Measurements from ENCODE around the gene KRTAP10-3. TPM values are rescaled to one million over a fixed set of nuclear protein-coding genes. Genes with fewer than 3 reads are reported as not detected.

The KRTAP10-3 gene, protein sequence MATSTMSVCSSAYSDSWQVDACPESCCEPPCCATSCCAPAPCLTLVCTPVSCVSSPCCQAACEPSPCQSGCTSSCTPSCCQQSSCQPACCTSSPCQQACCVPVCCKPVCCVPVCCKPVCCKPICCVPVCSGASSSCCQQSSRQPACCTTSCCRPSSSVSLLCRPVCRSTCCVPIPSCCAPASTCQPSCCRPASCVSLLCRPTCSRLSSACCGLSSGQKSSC
- not detected for total RNA-seq
- polyA plus RNA-seq: not detected
- long read RNA-seq, donor 1: 0 reads
- long read RNA-seq, donor 2: 0 reads
- long read RNA-seq, donor 3: 0 reads

DNA sequence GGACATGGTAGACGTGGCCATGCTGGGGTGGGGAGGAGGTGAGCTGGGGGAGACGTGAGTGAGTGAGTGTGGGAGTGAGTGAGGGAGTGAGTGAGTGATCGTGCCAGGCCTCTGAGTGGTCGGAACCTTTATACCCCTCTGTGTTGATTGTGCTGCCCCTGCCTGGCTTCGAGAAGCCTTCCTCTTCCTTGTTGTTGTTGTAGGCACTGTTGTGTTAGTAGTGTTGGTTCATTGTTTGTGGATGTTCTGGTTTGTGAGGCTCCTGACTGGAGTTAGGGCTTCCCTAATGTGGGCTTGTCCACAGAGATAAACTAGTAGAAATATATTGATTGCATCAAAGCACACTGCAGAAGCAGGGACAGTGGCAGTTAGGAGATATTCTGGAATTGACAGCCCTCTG lies at the start of gene KRTAP10-3:
Gene KRTAP10-3 (minus strand): TSS at position 101 of the 400 bp plus-strand sequence. CDS start 80 bp downstream, at position 21.
- no peak within 1 kb of the TSS for H3K4me3 ChIP-seq
- no peaks in the 10 kb centered on the region for H3K4me1 ChIP-seq
- DNase-seq: no peak
- no peak within 1 kb of the TSS for H3K27ac ChIP-seq
- intact Hi-C loops (cut with DNase I): no loop called here
- 41 to 68% (median 58%) methylated on average over 5 of the region's 5 CpGs for WGBS, 4 donors
- no peaks in the 10 kb centered on the region for H3K36me3 ChIP-seq
- TF ChIP-seq, protein P1, sequence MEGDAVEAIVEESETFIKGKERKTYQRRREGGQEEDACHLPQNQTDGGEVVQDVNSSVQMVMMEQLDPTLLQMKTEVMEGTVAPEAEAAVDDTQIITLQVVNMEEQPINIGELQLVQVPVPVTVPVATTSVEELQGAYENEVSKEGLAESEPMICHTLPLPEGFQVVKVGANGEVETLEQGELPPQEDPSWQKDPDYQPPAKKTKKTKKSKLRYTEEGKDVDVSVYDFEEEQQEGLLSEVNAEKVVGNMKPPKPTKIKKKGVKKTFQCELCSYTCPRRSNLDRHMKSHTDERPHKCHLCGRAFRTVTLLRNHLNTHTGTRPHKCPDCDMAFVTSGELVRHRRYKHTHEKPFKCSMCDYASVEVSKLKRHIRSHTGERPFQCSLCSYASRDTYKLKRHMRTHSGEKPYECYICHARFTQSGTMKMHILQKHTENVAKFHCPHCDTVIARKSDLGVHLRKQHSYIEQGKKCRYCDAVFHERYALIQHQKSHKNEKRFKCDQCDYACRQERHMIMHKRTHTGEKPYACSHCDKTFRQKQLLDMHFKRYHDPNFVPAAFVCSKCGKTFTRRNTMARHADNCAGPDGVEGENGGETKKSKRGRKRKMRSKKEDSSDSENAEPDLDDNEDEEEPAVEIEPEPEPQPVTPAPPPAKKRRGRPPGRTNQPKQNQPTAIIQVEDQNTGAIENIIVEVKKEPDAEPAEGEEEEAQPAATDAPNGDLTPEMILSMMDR (IDR thresholded peaks at IDR 0.05): no peak
- no peak for TF ChIP-seq POLR2A (IDR thresholded peaks at IDR 0.05)
- no peak for ATAC-seq
- H3K9me3 ChIP-seq: peaks cover 0 to 32% (median 4%) of the 10 kb centered on the region in 12 donors
- H3K27me3 ChIP-seq: peaks cover 0 to 36% (median 7%) of the 10 kb centered on the region in 9 donors

DNA sequence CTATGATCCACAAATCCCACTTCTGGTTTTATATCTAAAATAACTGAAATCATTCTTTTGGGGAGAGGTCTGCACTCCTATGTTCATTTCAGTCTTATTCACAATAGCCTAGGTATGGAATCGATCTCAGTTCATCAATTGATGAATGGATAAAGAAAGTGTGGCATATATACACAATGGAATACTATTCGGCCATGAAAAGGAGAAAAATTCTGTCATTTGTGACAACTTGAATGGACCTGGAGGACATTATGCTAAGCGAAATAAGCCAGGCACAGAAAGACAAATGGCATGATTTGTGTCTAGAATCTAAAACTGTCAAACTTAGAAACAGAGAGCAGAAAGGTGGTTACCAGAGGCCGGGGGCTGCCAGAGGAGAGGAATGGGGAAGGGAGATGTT lies 47.9 kb upstream of the KRTAP10-3 start:
- peaks cover 0 to 11% (median 0%) of the 10 kb centered on the region in 9 donors for H3K27me3 ChIP-seq
- ATAC-seq: no peak
- DNase-seq: no peak
- H3K27ac ChIP-seq: no peak overlapping the region
- H3K4me1 ChIP-seq: no peaks in the 10 kb centered on the region
- H3K36me3 ChIP-seq: no peaks in the 10 kb centered on the region
- TF ChIP-seq, protein P1 (IDR thresholded peaks at IDR 0.05): no peak
- TF ChIP-seq POLR2A (IDR thresholded peaks at IDR 0.05): no peak
- H3K9me3 ChIP-seq: peaks cover 0 to 33% (median 6%) of the 10 kb centered on the region in 12 donors
- WGBS, 4 donors: 69 to 77% (median 73%) methylated on average over 4 of the region's 4 CpGs
- no peak overlapping the region for H3K4me3 ChIP-seq
- intact Hi-C loops (cut with DNase I): no loop called here

DNA sequence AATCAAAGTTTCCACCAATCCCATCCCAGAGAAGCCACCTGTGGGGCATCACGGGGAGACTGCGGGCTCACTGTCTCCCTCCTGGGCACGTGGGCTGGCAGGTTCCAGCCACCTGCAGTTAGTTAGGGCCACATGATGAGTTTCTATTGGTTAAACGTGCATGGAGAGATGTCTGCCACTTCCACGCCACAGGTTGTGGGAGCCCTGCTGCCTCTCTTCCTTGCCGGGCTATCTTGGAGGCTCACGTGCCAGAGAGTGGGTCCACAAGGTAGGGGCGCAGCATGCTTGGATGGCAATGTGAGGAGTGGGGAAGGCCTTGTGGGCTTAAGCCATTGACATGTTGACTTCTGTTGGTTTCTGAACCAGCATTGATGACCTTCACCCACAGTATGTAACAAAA lies 45.3 kb upstream of the KRTAP10-3 start:
- no peak for ATAC-seq
- WGBS, 4 donors: 81 to 88% (median 83%) methylated on average over 8 of the region's 8 CpGs
- no peak for DNase-seq
- intact Hi-C loops (cut with DNase I): no loop called here
- no peak for TF ChIP-seq POLR2A (IDR thresholded peaks at IDR 0.05)
- TF ChIP-seq, protein P1 (IDR thresholded peaks at IDR 0.05): no peak
- Histone ChIP-seq H3K9me3 (peaks cover 0 to 10% (median 0%) of the 10 kb centered on the region in 12 donors), H3K27me3 (peaks cover 0 to 19% (median 0%) of the 10 kb centered on the region in 9 donors), H3K36me3 (no peaks in the 10 kb centered on the region), H3K4me3 (no peak overlapping the region), H3K27ac (no peak overlapping the region), H3K4me1 (no peaks in the 10 kb centered on the region)

DNA sequence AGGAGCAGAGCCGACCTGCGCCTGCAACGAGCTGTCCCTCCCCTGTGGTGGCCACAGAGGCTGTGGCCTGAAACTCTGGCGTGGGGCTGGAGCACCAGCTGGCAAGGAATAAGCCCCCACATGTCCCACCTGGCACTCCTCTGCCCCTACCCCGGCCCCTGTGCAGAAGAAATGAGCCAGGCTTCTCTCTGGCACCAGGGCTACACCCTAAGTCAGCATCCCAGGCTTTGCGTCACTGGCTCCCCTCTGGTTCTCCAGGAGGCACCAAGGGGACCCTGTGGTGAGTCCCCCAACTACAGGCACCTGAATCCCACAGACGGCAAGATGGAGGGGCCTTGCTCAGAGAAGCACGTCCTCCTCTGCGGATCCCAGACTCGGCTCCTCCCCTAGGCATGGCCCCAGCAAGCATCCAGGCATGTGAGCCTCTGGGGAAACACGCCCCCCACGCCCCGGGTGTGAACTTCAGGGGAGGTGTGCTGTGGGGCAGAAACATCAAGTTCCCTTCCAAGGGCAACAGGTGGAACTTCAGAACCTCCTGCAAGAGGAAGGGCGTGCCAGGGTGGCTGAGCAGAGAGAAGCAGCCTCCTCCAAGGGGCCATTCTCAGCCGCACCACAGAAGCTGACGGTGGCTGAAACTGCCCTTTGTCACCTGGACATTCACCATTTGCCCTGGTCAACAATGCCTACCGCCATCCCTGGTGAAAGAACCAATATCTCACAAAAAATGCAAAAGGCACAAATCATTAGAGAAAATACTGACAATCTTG lies 44.7 kb upstream of the KRTAP10-3 start:
- Histone ChIP-seq H3K4me3 (no peak overlapping the region), H3K27me3 (peaks cover 0 to 22% (median 0%) of the 10 kb centered on the region in 9 donors), H3K9me3 (peaks cover 0 to 14% (median 0%) of the 10 kb centered on the region in 12 donors), H3K4me1 (no peaks in the 10 kb centered on the region), H3K27ac (no peak overlapping the region), H3K36me3 (no peaks in the 10 kb centered on the region)
- intact Hi-C loops (cut with DNase I): no loop called here
- ATAC-seq: no peak
- DNase-seq: no peak
- no peak for TF ChIP-seq POLR2A (IDR thresholded peaks at IDR 0.05)
- TF ChIP-seq, protein P1 (IDR thresholded peaks at IDR 0.05): no peak
- 45 to 58% (median 54%) methylated on average over 12 to 17 of the region's 17 CpGs for WGBS, 4 donors

Measured in heart left ventricle (tissue), 16 donors.